ENCODE data around the gene SERBP1.
A peak's percentile ranks its signal among the peaks of the same experiment; 100 is the strongest.

The SERBP1 gene

DNA sequence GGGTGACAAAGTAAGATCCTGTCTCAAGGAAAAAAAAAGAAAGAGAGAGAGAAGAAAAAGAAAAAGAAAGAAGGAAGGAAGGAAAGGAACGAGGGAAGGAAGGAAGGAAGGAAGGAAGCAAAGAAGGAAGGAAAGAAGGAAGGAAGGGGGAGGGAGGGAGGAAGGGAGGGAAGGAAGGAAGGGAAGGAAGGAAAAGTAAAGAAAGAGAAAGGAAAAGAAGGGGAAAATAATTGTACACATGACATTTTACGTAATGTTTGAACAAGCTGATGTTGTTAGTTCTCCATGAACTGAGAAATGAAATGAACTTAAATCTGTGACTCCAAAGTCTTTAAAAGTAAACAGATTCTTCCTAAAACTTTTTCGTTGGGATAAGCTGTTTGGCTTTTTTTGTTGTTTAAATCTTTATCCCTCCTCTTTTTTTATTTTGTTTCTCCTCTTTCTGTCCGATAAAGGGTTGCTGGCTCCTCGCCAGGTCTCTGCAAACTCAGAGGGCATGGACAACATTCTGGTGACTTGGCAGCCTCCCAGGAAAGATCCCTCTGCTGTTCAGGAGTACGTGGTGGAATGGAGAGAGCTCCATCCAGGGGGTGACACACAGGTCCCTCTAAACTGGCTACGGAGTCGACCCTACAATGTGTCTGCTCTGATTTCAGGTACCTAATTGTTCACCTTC, 62.7 kb downstream of the SERBP1 start (continued):
- TF ChIP-seq ZNF2 (tag by site-specific recombination; IDR thresholded peaks at IDR 0.05) = no peak
- TF ChIP-seq ZNF558 (tag by site-specific recombination; IDR thresholded peaks at IDR 0.05) = peak; percentile 39; the same call in 1 of the 2 replicates
- no peak for TF ChIP-seq RBAK (tag by site-specific recombination; IDR thresholded peaks at IDR 0.05)
- no peak for TF ChIP-seq KLF9 (tag by site-specific recombination; IDR thresholded peaks at IDR 0.05; ENCODE audit: low read depth)
- TF ChIP-seq, protein P1, sequence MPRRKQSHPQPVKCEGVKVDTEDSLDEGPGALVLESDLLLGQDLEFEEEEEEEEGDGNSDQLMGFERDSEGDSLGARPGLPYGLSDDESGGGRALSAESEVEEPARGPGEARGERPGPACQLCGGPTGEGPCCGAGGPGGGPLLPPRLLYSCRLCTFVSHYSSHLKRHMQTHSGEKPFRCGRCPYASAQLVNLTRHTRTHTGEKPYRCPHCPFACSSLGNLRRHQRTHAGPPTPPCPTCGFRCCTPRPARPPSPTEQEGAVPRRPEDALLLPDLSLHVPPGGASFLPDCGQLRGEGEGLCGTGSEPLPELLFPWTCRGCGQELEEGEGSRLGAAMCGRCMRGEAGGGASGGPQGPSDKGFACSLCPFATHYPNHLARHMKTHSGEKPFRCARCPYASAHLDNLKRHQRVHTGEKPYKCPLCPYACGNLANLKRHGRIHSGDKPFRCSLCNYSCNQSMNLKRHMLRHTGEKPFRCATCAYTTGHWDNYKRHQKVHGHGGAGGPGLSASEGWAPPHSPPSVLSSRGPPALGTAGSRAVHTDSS (tag by site-specific recombination; IDR thresholded peaks at IDR 0.05) = no peak
- TF ChIP-seq, protein P2, sequence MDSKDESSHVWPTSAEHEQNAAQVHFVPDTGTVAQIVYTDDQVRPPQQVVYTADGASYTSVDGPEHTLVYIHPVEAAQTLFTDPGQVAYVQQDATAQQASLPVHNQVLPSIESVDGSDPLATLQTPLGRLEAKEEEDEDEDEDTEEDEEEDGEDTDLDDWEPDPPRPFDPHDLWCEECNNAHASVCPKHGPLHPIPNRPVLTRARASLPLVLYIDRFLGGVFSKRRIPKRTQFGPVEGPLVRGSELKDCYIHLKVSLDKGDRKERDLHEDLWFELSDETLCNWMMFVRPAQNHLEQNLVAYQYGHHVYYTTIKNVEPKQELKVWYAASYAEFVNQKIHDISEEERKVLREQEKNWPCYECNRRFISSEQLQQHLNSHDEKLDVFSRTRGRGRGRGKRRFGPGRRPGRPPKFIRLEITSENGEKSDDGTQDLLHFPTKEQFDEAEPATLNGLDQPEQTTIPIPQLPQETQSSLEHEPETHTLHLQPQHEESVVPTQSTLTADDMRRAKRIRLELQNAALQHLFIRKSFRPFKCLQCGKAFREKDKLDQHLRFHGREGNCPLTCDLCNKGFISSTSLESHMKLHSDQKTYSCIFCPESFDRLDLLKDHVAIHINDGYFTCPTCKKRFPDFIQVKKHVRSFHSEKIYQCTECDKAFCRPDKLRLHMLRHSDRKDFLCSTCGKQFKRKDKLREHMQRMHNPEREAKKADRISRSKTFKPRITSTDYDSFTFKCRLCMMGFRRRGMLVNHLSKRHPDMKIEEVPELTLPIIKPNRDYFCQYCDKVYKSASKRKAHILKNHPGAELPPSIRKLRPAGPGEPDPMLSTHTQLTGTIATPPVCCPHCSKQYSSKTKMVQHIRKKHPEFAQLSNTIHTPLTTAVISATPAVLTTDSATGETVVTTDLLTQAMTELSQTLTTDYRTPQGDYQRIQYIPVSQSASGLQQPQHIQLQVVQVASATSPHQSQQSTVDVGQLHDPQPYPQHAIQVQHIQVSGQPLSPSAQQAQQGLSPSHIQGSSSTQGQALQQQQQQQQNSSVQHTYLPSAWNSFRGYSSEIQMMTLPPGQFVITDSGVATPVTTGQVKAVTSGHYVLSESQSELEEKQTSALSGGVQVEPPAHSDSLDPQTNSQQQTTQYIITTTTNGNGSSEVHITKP (tag by site-specific recombination; IDR thresholded peaks at IDR 0.05) = peak; percentile 56
- TF ChIP-seq, protein P3, sequence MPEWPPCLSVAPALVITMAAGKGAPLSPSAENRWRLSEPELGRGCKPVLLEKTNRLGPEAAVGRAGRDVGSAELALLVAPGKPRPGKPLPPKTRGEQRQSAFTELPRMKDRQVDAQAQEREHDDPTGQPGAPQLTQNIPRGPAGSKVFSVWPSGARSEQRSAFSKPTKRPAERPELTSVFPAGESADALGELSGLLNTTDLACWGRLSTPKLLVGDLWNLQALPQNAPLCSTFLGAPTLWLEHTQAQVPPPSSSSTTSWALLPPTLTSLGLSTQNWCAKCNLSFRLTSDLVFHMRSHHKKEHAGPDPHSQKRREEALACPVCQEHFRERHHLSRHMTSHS (tag by site-specific recombination; IDR thresholded peaks at IDR 0.05) = no peak
- TF ChIP-seq, protein P4, sequence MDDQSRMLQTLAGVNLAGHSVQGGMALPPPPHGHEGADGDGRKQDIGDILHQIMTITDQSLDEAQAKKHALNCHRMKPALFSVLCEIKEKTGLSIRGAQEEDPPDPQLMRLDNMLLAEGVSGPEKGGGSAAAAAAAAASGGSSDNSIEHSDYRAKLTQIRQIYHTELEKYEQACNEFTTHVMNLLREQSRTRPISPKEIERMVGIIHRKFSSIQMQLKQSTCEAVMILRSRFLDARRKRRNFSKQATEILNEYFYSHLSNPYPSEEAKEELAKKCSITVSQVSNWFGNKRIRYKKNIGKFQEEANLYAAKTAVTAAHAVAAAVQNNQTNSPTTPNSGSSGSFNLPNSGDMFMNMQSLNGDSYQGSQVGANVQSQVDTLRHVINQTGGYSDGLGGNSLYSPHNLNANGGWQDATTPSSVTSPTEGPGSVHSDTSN (CRISPR knock-in tag; IDR thresholded peaks at IDR 0.05) = no peak
- TF ChIP-seq, protein P5, sequence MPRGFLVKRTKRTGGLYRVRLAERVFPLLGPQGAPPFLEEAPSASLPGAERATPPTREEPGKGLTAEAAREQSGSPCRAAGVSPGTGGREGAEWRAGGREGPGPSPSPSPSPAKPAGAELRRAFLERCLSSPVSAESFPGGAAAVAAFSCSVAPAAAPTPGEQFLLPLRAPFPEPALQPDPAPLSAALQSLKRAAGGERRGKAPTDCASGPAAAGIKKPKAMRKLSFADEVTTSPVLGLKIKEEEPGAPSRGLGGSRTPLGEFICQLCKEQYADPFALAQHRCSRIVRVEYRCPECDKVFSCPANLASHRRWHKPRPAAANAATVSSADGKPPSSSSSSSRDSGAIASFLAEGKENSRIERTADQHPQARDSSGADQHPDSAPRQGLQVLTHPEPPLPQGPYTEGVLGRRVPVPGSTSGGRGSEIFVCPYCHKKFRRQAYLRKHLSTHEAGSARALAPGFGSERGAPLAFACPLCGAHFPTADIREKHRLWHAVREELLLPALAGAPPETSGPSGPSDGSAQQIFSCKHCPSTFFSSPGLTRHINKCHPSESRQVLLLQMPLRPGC (tag by site-specific recombination; IDR thresholded peaks at IDR 0.05) = no peak
- no peak for TF ChIP-seq ZNF510 (tag by site-specific recombination; IDR thresholded peaks at IDR 0.05; ENCODE audit: insufficient replicate concordance)
- no peak for TF ChIP-seq ZNF292 (tag by site-specific recombination; IDR thresholded peaks at IDR 0.05; ENCODE audit: borderline replicate concordance, low read depth)
- no peak for TF ChIP-seq ZNF707 (tag by site-specific recombination; IDR thresholded peaks at IDR 0.05)
- no peak for TF ChIP-seq ZNF404 (tag by site-specific recombination; IDR thresholded peaks at IDR 0.05)
- TF ChIP-seq GLI2 (tag by site-specific recombination; IDR thresholded peaks at IDR 0.05; ENCODE audit: borderline replicate concordance, low read depth) = no peak
- TF ChIP-seq WT1 (tag by site-specific recombination; IDR thresholded peaks at IDR 0.05) = no peak
- no peak for TF ChIP-seq KLF7 (tag by site-specific recombination; IDR thresholded peaks at IDR 0.05; ENCODE audit: borderline replicate concordance)
- no peak for TF ChIP-seq ZNF585B (tag by site-specific recombination; IDR thresholded peaks at IDR 0.05)
- no peak for TF ChIP-seq ZNF391 (tag by site-specific recombination; IDR thresholded peaks at IDR 0.05; ENCODE audit: borderline replicate concordance, low read depth)
- TF ChIP-seq ZNF157 (tag by site-specific recombination; IDR thresholded peaks at IDR 0.05) = no peak
- no peak for TF ChIP-seq MEIS1 (CRISPR knock-in tag; IDR thresholded peaks at IDR 0.05; ENCODE audit: borderline replicate concordance)
- TF ChIP-seq, protein P6, sequence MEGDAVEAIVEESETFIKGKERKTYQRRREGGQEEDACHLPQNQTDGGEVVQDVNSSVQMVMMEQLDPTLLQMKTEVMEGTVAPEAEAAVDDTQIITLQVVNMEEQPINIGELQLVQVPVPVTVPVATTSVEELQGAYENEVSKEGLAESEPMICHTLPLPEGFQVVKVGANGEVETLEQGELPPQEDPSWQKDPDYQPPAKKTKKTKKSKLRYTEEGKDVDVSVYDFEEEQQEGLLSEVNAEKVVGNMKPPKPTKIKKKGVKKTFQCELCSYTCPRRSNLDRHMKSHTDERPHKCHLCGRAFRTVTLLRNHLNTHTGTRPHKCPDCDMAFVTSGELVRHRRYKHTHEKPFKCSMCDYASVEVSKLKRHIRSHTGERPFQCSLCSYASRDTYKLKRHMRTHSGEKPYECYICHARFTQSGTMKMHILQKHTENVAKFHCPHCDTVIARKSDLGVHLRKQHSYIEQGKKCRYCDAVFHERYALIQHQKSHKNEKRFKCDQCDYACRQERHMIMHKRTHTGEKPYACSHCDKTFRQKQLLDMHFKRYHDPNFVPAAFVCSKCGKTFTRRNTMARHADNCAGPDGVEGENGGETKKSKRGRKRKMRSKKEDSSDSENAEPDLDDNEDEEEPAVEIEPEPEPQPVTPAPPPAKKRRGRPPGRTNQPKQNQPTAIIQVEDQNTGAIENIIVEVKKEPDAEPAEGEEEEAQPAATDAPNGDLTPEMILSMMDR (tag by site-specific recombination; IDR thresholded peaks at IDR 0.05) = peak; percentile 42
- peak; percentile 99 for TF ChIP-seq ZNF366 (tag by site-specific recombination; conservative IDR thresholded peaks at IDR 0.05)
- no peak for TF ChIP-seq HOXA7 (CRISPR knock-in tag; IDR thresholded peaks at IDR 0.05; ENCODE audit: borderline replicate concordance)
- TF ChIP-seq, protein P7, sequence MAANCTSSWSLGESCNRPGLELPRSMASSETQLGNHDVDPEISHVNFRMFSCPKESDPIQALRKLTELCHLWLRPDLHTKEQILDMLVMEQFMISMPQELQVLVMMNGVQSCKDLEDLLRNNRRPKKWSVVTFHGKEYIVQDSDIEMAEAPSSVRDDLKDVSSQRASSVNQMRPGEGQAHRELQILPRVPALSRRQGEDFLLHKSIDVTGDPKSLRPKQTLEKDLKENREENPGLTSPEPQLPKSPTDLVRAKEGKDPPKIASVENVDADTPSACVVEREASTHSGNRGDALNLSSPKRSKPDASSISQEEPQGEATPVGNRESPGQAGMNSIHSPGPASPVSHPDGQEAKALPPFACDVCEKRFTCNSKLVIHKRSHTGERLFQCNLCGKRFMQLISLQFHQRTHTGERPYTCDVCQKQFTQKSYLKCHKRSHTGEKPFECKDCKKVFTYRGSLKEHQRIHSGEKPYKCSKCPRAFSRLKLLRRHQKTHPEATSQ (tag by site-specific recombination; IDR thresholded peaks at IDR 0.05) = no peak
- TF ChIP-seq, protein P8, sequence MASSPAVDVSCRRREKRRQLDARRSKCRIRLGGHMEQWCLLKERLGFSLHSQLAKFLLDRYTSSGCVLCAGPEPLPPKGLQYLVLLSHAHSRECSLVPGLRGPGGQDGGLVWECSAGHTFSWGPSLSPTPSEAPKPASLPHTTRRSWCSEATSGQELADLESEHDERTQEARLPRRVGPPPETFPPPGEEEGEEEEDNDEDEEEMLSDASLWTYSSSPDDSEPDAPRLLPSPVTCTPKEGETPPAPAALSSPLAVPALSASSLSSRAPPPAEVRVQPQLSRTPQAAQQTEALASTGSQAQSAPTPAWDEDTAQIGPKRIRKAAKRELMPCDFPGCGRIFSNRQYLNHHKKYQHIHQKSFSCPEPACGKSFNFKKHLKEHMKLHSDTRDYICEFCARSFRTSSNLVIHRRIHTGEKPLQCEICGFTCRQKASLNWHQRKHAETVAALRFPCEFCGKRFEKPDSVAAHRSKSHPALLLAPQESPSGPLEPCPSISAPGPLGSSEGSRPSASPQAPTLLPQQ (tag by site-specific recombination; IDR thresholded peaks at IDR 0.05) = no peak
- TF ChIP-seq ZNF302 (tag by site-specific recombination; IDR thresholded peaks at IDR 0.05; ENCODE audit: low read depth) = no peak
